GM21717 (cell line): ENCODE data around the gene CFAP54.

Experiments used
- ATAC-seq: cut with Tn5 transposase; IDR thresholded peaks from one replicate; pipeline ENCODE4 v1.9.1; 2021; ENCODE audit warnings: mild to moderate bottlenecking, moderate library complexity; ENCODE audit not compliant: unreplicated experiment

The CFAP54 gene

GRCh38 chr12:96881608-96882007 is 392.2 kb downstream of the CFAP54 start:
- ATAC-seq: no peak

DNA sequence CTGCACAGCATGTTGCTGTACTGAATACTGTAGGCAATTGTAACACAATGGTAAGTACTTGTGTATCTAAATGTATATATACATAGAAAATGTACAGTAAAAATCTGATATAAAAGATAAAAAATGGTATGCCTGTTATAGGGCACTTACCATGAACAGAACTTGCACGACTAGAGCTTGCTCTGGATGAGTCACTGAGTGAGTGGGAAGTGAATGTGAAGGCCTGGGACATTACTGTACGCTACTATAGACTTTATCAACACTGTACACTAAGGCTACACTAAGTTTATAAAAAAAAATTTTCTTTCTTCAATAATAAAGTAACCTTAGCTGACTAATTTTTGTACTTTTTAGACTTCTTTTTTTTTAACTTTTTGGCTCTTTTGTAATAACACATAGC is 393.5 kb downstream of the CFAP54 start:
- ATAC-seq: no peak

DNA sequence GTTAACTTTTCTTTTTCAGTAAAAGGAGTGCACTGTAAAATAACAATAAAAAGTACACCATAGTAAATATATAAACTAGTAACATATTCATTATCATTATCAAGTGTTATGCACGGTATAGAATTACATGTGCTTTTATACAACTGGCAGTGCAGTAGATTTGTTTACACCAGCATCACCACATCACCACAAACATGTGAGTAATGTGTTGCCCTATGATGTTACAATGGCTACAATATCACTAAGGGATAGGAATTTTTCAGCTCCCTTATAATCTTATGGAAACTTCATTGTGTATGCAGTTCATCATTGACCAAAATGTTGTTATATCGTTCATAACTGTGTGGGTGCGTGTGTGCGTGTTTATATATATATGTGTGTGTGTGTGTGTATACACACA is 394.2 kb downstream of the CFAP54 start:
- no peak for ATAC-seq

- ATAC-seq: no peak
Measured at GRCh38 chr12:96886998-96887677, 397.8 kb downstream of the CFAP54 start.

DNA sequence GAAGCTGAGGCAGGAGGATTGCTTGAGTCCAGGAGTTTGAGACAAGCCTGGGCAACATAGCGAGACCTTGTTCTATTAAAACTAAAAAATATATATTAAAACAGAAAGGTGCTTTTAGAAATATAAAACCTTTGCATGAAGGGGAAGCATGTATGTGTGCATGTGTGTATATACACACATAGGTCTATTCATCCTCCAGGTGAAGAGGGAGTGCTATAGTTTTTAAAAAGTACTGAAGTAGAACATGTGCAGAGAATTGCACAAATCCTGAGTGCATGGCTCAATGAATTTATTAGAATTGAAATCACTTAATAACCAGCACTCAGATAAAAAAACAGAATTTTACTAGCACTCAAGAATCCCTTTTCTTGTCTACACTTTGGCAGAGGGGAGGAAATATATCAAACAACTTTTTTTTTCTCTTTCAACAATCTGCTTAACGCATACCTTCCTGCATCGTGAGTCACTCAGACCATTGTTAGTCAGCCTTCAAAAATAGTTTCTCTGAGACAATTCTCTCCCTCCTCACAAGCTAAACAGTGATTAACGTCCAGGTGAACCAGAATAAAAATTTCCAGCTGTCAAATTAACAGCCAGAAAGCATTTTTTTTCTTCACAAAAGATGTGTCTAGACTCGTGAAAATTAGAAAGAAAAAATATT is 400.0 kb downstream of the CFAP54 start:
- no peak for ATAC-seq

GRCh38 chr12:96890331-96890730 is 401.0 kb downstream of the CFAP54 start:
- ATAC-seq: no peak

DNA sequence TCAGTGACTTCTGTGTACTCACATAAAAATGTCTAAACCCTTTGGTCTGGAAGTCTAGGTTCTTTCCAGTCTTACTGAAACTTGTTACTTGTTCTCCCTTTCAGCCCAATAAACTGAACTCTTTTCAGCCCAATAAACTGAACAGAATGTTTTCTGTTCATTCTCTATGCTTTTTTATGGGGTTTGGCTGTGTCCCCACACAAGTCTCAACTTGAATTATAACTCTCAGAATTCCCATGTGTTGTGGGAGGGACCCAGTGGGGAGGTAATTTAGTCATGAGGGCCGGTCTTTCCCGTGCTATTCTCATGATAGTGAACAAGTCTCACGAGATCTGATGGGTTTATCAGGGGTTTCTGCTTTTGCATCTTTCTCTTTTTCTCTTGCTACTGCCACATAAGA is 402.7 kb downstream of the CFAP54 start:
- ATAC-seq: no peak

DNA sequence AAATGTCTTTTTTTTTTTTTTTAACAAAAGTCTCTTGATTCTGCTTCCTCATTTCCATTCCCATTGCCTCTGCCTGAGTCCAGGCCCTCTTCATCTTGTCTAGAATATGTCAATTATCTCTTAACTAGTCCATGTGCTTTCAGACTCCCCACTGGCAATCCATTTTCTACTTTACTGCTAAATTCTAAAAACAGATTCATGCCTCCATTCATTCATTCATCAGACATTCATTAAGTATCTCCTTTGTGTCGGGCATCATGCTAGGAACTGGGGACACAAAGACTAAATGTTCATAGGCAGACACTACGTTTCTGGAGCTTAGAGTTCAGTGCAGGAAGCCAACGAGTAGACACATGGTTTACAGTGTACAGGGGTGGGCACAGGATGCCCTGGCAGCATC is 408.0 kb downstream of the CFAP54 start:
- ATAC-seq: no peak

DNA sequence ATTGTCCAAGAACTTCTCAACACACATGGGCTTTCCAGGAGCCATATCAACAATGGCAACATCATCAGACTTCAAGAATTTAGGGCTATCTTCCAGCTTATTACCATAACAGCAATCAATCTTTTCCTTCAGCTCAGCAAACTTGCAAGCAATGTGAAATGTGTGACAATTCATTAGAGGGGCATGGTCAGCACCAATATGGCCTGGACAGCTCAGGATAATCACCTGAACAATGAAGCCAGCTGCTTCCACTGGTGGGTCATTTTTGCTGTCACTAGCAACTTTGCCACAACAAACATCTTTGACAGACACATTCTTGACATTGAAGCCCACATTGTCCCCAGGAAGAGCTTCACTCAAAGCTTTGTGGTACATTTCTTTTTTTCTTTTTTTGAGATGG is 411.8 kb downstream of the CFAP54 start:
- no peak for ATAC-seq

DNA sequence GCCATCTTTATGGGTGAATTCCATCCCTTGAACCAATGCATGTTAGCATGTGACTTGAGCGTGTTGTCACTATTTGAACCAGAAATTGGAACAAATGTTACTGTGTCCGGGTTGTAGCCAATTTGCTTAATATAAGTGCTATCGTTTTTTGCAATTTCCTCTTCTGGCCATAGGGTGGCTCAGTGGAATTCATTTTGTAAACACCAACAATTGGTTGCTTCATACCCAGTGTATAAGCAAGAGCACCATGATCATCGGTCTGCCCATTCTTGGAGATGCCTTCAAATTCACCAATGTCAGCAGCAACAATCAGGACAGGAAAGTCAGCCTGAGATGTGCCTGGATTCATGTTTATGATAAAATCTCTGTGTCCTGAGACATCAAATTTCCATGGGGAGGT is 412.7 kb downstream of the CFAP54 start:
- ATAC-seq: no peak

GRCh38 chr12:96906498-96906848 is 417.1 kb downstream of the CFAP54 start:
- ATAC-seq: no peak

DNA sequence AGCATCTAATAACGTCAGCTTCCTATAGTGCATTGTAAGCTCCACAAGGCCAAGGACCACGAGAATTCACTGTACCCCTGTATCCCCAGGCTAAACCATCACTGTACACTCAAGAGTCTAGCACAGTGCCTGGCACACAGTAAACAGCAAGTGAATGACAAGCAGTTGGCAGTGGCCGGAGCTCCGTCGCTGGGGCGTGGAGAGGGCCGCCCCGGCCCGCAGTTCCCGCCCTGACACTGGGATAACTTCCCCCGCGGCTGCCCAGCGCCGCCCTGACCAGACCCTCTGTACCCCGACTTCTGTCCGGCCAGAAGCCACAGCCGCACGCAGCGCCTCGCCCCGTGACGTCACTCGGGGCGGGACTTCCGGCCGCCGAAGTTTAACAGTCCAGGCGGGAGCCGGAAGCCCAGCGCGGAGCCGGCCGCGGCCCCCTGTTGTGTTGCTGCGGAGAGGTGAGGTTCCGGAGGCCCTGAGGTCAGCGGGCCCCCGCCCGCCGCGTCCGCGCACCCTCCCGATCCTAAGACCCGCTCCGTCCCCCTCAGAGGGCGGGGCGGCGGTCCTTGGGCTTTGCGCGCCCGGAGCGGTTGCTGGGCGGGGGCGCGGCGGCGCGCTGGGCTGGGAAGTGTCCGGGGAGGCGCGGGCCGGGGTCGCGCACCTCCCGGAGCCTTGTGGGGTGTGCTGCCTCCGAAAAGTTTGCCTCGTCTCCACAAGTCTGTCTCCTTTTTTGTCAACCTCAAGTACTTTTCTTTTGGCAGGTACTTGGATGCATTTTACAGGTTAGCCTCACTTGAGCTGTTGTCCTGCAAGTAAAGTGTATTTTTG is 417.7 kb downstream of the CFAP54 start, which contains the start of gene NEDD1:
Gene NEDD1, plus strand, starts transcription at position 409 of the 822 bp plus-strand sequence. CDS start 2,503 bp downstream, outside the sequence.
- peak; percentile 93 for ATAC-seq

DNA sequence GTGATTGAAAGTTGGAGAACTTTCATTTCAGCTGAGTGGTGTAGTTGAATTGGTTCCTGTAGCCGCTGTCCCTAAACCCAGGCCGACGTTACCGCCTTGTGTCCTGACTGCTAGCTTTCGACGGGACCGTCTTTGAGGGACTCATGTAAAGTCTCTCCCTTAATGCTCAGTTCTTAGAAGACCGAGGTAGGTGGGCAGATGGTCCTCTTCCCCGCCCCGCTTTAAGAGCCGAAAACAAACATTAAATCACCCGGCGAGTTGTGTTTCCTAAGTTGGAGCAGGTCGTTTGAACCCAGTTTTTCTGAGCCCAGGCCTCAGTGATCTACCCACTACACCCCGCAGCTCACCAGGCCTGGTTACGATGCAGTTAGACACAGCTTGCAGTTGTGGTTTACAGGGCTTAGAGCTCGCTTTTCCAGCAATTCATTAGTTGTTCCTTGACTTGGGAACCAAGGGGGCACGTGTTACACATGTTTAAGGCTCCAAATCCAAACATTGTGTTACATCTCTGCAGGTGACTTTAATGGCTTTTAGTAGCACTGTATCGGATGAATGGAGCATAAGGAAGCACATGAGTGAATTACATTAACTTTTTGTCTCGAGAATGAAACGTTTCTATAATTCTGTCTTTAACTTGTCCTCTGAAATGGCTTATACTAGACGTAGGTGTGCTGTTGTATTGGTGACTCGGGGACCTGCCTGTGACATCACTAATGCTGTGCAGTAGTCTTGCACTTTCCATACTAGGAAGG is 418.5 kb downstream of the CFAP54 start:
- peak; percentile 46 for ATAC-seq

DNA sequence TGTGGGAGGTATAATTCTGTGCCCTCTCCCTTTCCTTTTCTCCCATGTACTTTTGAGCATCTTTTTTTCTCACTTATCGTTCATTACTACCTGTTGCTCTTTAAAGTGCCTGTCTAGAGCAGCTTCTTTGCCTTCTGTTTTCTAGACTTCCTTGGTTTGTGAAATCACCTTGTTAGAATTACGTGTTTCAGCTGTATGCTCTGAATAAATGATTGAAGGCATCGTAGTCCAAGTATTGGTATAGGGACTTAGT is 419.0 kb downstream of the CFAP54 start:
- no peak for ATAC-seq

GRCh38 chr12:96912261-96912660 is 422.9 kb downstream of the CFAP54 start:
- no peak for ATAC-seq

GRCh38 chr12:96912943-96913342 is 423.6 kb downstream of the CFAP54 start:
- ATAC-seq: no peak

- ATAC-seq: no peak
Measured at GRCh38 chr12:96919510-96920210, 430.3 kb downstream of the CFAP54 start.
